ENCODE results near the gene RYR1.
"Not testable (repeated sequence)": the region's sequence is repeated elsewhere in the genome, so short reads cannot be mapped to it uniquely, and the experiment has no call there.

The RYR1 gene

DNA sequence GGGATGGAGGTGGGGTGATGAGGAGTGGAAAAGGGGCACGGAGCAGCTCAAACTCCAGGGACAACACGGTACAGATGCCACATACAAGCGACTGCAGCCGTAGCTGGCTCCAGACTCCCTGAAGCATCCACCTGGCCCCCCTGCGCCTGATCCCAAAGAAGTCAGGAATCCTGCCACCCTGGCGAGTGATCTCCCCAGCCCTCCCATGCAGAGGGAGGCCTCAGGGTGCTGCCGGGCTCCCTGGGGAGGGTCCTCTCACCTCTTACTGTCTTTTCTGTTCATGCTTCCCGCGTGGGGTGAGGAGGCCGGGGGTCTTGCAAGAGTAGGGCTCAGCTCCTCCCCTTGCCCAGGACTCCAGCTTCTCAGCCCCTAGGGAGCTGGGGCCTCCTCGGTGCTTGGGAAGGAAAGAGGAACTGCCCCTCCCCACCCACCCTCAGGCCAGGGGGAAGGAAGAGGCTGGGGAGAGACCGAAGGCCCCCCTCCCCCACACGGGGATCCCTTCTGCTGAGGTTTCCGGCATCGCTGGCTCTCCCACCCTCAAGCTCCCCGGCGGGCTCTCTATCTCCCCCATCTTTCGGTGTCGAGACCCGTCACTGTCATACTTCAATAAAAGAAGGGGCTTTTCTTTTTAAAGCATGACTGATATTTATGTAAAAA lies 7.6 kb upstream of the RYR1 start, which contains the start of gene RASGRP4:
Gene RASGRP4, minus strand, starts transcription at position 410 of the 657 bp plus-strand sequence. Its CDS starts 128 bp downstream, at position 282.
- peak in 11 of 56 donors; percentile 3 to 31 (median 18) for DNase-seq

DNA sequence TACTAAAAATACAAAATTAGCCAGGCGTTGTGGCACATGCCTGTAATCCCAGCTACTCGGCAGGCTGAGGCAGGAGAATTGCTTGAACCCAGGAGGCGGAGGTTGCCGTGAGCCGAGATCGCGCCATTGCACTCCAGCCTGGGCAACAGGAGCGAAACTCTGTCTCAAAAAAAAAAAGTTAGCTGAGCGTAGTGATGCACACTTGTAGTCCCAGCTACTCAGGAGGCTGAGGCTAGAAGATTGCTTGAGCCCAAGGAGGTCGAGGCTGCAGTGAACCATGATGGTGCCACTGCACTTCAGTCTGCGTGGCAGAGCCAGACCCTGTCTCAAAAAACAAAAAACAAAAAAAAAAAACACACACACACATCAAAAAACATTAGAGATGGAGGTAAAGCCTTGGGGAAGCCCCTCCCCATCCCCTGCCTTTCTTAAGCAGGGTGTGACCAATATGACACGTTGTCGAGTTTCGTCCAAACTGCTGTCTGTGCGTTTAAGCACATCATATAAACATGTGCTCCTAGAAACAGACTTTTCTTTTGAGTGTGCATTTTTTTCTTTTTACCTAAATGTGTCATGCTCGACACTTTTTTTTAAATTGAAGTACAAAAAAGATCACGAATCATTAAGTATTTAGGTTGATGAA lies 6.3 kb upstream of the RYR1 start:
- not testable (repeated sequence) for DNase-seq

DNA sequence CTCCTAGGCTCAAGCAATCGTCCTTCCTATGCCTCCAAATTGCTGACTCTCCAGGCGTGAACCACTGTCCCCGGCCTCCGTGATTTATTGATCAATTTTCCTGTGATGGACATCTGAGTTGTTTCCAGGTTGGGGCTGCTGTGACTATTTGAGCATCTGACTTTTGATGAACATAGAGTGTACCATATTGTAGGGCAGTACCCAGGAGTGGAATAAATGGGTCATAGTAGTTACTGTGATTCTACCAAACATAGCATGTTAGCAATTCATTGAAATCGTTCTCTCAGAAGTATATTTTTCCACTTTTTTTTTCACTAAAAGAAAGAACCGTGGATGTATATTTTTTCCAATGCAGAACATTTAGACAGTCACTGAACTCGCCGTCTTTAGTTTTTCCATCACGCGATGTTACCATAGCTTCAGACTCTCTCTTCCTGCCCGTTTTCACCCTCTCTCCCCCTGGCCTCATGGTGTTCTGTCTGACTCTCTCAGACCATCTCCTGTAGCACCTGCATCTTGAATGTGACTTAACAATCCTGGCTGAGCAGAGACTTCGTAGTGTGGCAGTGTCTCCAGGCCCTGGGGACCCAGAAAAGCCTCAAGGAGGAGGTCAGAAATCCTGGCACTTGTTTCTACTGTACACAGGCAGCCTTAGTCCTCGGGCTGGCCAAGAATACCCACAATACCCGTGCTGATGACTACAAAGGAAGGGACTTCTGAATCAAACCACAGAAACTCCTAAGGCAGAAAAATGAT lies 4.3 kb upstream of the RYR1 start:
- no peak for DNase-seq

DNA sequence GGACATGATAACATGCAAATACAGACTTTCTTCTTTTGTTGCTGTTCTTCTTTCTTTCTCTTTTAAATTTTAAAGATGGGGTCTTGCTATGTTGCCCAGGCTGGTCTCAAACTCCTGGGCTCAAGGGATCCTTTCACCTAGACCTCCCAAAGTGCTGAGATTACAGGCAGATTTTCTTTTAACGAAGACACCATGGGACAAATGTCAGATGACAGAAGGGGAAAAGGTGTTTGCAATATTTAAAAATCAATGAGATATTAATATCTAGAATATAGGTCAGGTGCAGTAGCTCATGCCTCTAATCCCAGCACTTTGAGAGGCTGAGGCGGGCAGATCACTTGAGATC lies 3.7 kb upstream of the RYR1 start:
- DNase-seq, result no peak

DNA sequence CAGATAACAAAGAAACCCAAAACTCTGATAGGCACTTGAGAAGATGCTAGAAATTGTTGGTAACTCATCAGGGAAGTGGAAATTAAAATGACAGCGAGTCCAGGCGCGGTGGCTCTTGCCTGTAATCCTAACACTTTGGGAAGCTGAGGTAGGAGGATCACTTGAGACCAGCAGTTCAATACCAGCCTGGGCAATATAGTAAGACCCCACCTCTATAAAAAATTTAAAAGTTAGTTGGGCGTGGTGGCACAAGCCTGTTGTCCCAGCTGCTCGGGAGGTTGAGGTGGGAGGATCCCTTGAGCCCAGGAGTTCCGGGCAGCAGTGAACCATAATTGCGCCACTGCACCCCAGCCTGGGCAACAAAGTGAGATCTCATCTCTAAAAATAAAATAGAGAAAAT lies 2.6 kb upstream of the RYR1 start:
- DNase-seq, result no peak

DNA sequence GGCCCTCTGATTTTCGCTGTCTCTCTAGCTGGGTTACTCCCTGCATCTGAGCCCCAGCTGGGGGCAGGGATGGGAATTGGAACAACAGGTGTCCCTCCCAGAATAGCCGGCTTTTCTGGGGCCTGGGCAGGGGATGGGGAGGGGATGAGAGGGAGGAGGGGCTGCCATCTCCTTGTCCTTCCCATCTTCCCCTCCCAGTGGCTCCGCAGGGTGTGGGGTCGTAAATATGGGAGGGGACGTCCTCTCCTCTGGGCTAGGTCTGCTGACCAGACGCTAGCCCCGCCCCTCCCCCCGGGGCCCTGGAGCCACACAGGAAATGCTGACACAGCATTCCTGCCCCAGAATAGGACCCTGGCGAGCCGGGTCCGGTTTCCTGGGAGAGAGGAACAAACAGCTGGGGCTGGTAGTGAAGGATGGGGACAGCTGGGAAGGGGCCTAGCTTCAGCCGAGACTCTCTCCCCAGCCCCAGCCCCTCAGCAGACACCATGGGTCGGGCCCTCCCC lies 1.1 kb downstream of the RYR1 start:
- peak in 26 of 56 donors; percentile 1 to 53 (median 12) for DNase-seq

DNA sequence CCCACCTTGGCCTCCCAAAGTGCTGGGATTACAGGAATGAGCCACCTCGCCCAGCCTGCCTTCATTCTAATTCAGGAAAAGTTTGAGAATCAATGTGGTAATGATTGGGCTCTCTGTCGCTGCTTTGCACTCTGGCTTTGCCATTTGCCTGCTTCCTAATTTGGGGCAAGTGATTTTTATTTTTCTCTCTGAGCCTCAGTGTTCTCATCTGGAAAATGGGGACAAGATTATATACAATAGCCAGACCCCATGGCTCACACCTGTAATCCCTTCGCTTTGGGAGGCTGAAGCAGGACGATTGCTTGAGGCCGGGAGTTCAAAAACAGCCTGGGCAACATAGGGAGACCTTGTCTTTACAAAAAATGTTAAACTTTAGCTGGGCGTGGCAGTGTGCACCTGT lies 3.8 kb downstream of the RYR1 start:
- no peak for DNase-seq

DNA sequence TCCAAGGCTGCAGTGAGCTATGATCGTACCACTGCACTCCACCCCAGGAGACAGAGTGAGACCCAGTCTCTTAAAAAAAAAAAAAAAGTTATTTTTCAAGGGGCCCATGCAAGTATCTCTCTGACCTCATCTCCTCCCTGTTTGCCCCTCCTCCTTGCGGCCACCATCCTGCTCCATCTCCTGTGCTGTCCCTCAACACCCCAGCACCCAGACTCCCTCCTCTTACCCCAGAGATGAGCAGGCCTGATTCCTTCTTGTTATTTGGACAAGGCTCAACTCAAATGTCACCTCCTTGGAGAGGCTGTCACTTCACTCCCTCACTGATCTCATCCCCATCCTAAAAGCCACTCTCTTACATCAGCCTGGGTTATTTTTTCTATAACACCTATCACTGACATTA lies 4.4 kb downstream of the RYR1 start:
- DNase-seq, result no peak

DNA sequence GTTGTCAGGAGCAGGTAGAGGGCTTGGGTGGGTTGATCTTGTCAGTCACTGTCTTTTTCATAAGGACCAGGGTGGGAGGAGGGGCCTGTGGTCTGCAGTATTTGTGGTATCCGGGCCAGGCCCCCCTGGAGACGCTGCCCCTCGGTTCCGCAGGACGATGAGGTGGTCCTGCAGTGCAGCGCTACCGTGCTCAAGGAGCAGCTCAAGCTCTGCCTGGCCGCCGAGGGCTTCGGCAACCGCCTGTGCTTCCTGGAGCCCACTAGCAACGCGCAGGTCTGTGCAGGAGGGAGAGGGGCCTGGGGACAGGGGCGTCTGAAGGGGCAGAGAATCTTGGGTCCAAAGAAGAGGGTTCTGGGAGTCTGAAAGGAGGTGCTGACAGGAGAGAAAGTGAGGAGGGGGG lies 7.1 kb downstream of the RYR1 start:
- DNase-seq, result no peak

DNA sequence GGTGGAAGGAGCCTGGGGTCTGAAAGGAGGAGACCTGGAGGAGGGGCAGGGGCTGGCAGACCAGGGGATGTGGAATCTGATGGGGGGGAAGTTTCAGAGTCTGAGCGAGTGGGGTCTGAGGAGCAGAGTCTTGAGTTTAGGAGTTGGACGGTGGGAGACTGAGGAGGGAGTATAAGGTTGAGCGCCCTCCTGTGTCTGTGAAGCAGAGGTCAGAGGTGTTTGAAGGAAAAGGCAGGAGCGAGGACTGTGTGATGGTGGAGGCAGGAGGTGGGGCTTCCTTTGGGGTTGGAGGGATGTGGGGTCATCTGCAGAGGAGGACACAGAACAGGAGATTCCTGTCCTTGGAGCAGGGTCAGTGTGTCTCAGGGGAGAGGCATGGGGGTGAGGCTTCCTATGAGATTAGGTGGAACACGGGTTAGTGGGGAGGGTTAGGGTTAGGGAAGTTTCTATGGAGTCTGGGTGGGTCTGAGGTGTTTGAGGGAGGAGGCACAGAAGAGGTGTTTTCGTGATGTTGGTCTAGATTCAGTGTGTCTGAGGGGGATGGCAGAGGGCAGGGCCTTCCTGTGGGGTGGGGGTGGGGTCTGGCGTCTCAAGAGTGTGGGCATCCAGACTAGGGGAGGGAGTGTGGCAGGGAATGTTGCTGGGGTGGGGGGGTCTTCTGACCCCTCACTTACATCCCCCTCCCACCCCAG lies 8.3 kb downstream of the RYR1 start:
- no peak for DNase-seq

DNA sequence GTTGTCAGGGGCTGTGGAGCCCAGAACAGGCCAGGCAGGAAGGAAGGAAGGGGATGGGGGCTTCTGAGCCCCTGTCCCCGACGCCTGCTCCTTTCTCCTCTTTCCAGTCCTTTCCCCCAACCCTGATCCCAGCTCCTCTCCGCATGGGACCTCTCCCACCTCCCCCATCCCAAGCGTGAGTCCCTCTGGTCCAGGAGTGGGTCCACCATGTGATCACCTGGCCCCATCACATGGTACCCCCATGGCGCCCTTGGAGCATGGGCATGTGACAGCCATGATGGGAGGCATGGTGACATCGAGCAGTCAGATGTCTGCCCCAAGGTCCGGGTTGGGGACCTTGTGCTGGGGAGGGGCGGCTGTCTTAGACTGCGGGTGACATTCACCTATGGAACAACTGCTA lies 9.2 kb downstream of the RYR1 start:
- DNase-seq, result no peak

DNA sequence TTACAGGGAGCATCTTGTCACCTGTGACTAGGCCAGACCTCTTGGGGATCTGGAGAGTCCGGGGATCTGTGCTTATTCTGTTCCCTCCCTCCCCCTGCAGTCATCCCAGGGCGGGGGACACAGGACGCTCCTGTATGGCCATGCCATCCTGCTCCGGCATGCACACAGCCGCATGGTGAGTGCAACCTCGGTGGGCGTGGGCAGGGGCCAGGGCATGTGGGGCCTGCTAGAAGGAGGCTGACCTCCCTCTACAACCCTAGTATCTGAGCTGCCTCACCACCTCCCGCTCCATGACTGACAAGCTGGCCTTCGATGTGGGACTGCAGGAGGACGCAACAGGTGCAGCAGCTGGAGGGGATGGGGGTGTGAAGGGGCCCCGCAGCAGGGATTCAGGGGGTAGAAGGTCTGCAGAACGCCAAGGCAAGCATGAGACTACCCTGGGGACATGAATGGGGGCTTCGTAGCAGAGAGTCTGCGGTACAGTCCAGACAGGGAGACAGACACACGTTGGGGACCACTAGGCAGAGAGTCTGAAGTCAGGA lies 10.0 kb downstream of the RYR1 start:
- DNase-seq, result no peak

DNA sequence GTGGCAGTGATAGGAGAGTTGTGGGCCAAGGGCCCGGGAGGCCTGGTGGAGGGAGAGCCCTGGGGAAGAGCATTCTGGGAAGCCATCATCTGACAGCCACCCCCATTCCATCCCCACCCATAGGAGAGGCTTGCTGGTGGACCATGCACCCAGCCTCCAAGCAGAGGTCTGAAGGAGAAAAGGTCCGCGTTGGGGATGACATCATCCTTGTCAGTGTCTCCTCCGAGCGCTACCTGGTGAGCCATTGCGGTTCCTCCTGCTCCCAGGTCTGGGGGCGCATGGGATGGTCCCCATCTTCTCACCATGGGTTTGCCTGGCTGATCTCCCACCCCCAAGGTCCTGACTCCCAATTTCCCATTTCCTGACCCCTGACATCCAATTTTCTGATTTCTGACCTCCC lies 10.5 kb downstream of the RYR1 start:
- DNase-seq, result no peak

DNA sequence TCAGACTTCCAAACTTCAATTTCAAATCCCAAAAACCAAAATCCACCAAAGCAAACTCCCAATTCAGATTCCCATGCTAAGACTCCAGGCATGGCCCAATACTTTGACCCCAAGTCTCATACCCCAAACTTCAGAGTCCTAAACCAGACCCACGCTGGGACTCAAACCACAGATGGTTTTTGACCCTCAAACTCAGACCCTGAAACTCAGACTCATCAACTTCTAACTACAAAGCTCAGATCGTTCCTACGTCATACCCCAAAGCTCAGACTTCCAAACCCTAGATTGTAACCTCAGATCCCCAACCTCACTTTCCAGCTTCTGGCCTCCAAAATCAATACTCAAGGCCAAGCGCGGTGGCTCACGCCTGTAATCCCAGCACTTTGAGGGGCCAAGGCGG lies 11.9 kb downstream of the RYR1 start:
- DNase-seq, result no peak

DNA sequence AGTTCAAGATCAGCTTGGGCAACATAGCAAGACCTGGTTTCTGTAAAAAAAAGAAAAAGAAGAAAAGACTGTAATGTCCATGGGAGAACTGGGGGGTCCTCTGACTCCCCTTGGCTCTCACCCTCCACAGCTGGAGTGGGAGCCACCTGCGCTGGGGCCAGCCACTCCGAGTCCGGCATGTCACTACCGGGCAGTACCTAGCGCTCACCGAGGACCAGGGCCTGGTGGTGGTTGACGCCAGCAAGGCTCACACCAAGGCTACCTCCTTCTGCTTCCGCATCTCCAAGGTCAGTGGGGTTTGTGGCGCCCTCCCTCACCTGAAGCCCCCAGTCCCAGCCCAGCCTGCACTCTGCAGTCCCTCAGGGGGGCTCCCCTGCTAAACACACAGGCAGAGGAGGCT lies 14.7 kb downstream of the RYR1 start:
- no peak for DNase-seq

DNA sequence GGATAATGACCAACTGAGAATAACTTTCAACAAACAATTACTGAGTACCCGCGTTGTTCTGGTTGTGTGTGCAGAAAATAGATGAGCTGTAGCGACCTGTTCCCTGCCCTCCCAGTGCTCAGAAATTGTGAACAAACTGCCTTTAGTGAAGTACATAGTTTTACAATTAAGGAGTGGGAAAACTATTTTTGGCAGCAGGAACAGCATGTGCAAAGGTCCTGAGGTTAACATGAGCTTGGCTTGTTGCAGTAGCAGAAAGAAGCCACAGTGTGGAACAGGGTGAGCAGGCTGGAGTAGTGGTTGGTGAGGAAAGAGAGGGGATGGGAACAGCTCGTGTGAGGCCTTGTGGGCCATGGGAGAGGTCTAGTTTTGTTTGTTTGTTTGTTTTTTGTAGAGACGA lies 16.0 kb downstream of the RYR1 start:
- DNase-seq, result no peak

DNA sequence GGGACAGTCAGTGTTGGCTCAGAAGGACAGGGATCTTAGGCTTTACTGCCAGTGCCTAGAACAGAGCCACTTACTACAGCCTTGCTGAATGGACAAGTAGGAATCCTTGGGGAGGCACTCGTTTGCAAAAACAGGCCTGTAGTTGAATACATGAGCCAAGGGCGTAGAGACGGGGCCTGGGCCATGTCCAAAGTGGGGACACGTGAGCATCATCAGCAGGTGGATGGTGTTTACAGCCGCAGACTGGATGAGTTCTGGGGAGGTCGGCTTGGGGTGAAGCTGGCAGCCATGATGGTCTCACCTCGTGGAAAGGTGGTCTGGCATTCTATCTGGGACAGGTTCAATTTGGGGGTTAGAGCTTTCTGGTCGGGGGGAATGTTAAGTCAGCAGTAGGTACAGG lies 17.5 kb downstream of the RYR1 start:
- DNase-seq, result no peak

DNA sequence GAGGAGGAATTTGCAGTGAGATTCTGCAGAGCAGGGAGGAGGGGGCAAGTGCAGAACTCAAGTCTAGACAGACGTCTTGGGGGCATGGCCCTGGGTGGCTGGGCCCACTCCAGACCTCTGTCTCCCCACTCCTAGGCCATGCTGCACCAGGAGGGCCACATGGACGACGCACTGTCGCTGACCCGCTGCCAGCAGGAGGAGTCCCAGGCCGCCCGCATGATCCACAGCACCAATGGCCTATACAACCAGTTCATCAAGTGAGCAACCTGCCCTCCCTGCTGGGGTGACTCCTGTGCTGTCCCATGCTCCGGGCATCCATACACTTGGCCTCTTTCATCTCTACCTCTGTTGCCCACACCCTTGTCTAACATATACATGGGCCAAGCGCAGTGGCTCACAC lies 18.1 kb downstream of the RYR1 start:
- DNase-seq, result no peak

DNA sequence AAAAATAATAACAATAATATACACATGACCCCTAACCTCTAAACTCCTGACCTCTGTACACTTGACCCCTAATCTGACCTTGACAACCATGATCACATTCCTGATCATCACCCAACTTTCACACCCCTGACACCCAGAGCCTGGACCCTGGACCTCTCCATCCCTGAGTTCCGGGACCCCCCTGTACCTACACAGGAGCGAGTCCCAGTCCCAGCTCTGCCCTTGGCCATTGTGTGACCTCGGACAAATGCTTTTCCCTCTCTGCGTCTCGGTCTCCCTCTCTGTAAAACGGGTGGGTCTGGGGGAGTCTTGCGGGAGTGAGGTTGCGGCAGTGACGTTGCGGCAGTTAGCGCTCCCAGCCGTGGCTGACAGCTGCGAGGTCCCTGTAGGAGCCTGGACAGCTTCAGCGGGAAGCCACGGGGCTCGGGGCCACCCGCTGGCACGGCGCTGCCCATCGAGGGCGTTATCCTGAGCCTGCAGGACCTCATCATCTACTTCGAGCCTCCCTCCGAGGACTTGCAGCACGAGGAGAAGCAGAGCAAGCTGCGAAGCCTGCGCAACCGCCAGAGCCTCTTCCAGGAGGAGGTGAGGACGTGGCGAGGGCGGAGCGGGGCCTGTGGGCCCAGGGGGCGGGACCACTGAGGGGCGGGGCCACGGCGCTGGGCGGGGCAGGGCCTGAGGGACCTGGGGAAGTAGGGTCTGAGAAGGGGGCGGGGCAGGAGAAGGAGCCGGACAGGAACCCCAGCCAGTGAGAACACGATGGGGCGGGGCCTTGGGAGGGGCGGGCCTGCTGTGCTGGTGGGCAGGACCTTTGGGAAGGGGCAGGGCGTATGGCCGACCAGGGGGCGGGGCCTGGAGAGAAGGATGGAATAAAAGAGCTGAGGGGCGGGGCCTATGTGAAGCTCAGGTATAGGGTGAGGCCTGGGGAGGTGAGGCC lies 19.2 kb downstream of the RYR1 start:
- DNase-seq, result peak in 2 of 56 donors; percentile 26 to 36

DNA sequence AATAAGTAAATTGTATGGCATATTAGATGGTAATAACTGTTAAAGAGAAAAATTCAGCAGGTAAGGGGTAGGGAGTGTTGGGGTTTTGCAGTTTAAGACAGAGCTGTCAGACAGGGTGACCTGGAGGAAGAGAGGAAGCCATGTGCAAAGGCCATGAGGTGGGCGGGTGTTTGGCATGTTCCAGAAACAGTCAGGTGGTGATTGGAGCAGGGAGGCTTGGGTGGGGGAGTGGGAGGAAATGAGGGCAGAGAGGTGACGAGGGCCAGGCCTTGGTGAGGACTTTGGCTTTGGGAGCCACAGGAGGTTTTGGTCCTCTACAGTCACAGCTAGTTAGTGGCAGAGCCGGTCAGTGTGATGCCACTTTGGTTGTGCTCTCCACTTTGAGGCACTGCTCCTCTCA lies 20.1 kb downstream of the RYR1 start:
- DNase-seq, result no peak
